ENCODE data around the gene MTHFD2L.

DNA sequence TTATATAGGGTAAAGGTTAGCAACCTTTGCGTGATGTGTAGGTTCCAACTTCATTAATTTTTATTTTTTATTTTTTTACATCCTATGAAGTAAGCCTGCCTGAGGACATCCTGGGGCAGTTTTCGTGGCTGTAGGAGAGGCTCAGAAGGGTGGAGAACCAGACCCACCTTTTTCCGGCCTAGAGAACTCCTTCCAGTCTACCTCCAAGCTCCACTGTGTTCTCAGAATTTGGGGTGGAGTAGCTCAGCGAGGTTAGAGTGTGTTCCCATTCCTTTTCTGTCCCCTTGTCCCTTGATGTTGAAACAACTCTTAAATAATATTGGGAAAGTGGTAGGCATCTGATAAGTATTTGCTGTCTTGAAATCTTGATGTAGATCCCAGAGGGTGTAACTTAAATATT, 32.4 kb downstream of the MTHFD2L start:
- TF ChIP-seq, protein P1, sequence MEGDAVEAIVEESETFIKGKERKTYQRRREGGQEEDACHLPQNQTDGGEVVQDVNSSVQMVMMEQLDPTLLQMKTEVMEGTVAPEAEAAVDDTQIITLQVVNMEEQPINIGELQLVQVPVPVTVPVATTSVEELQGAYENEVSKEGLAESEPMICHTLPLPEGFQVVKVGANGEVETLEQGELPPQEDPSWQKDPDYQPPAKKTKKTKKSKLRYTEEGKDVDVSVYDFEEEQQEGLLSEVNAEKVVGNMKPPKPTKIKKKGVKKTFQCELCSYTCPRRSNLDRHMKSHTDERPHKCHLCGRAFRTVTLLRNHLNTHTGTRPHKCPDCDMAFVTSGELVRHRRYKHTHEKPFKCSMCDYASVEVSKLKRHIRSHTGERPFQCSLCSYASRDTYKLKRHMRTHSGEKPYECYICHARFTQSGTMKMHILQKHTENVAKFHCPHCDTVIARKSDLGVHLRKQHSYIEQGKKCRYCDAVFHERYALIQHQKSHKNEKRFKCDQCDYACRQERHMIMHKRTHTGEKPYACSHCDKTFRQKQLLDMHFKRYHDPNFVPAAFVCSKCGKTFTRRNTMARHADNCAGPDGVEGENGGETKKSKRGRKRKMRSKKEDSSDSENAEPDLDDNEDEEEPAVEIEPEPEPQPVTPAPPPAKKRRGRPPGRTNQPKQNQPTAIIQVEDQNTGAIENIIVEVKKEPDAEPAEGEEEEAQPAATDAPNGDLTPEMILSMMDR (IDR thresholded peaks at IDR 0.05; ENCODE audit: control extremely low read depth in 1 of 3, insufficient read depth in 1 of 3, low read depth in 1 of 3, low read length in 3 of 3) = no peak
- TF ChIP-seq NRF1 (IDR thresholded peaks at IDR 0.05; ENCODE audit: low read depth, low read length) = no peak
- no peak for TF ChIP-seq TAF7 (optimal IDR thresholded peaks at IDR 0.05; ENCODE audit: borderline replicate concordance, low read depth, low read length)
- no peak for TF ChIP-seq POLR2A (IDR thresholded peaks at IDR 0.05; ENCODE audit: control extremely low read depth in 1 of 2, low read depth in 2 of 2, low read length in 2 of 2)
- TF ChIP-seq, protein P2, sequence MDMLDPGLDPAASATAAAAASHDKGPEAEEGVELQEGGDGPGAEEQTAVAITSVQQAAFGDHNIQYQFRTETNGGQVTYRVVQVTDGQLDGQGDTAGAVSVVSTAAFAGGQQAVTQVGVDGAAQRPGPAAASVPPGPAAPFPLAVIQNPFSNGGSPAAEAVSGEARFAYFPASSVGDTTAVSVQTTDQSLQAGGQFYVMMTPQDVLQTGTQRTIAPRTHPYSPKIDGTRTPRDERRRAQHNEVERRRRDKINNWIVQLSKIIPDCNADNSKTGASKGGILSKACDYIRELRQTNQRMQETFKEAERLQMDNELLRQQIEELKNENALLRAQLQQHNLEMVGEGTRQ (IDR thresholded peaks at IDR 0.05; ENCODE audit: low read length) = no peak
- no peak for TF ChIP-seq TEAD4 (IDR thresholded peaks at IDR 0.05; ENCODE audit: low read depth, low read length)

Data from H1 (cell line).